ENCODE data around the gene E2F3. TPM values are rescaled to one million over a fixed set of nuclear protein-coding genes. Genes with fewer than 3 reads are reported as not detected.

The E2F3 gene
- total and polyA plus RNA-seq, 9 donors, result 0.36 to 7.3 (median 2.7) TPM

- H3K9me3 ChIP-seq, result no peaks in the 10 kb centered on the region
- no peaks in the 10 kb centered on the region for H3K27me3 ChIP-seq
- DNase-seq, result no peak
- no peak overlapping the region for H3K4me3 ChIP-seq
- TF ChIP-seq POLR2A (IDR thresholded peaks at IDR 0.05), result no peak
- TF ChIP-seq CTCF (IDR thresholded peaks at IDR 0.05), result no peak
- H3K4me1 ChIP-seq (ENCODE audit: insufficient read depth), result no peaks in the 10 kb centered on the region
- no peaks in the 10 kb centered on the region for H3K36me3 ChIP-seq
- 46 to 53% (median 51%) methylated on average over 4 of the region's 4 CpGs for WGBS, 3 donors
- intact Hi-C loops (cut with DNase I), result no loop called here
- no peak overlapping the region for H3K27ac ChIP-seq
These were observed 36.9 kb downstream of the E2F3 start for GRCh38 chr6:20438462-20439070.

- Histone ChIP-seq H3K4me1 (ENCODE audit: insufficient read depth) (no peaks in the 10 kb centered on the region), H3K27ac (no peak overlapping the region), H3K4me3 (no peak overlapping the region), H3K9me3 (no peaks in the 10 kb centered on the region), H3K36me3 (no peaks in the 10 kb centered on the region), H3K27me3 (no peaks in the 10 kb centered on the region)
- no peak for DNase-seq
- WGBS, 3 donors, result 86 to 94% (median 93%) methylated on average over 3 of the region's 3 CpGs
- intact Hi-C loops (cut with DNase I), result no loop called here
- TF ChIP-seq CTCF (IDR thresholded peaks at IDR 0.05) (no peak), POLR2A (IDR thresholded peaks at IDR 0.05) (no peak), EP300 (IDR thresholded peaks at IDR 0.05) (no peak)
These were observed 37.9 kb downstream of the E2F3 start for GRCh38 chr6:20439558-20439957.

- Histone ChIP-seq H3K4me1 (ENCODE audit: insufficient read depth) (no peaks in the 10 kb centered on the region), H3K27ac (no peak overlapping the region), H3K4me3 (no peak overlapping the region), H3K27me3 (no peaks in the 10 kb centered on the region), H3K9me3 (no peaks in the 10 kb centered on the region), H3K36me3 (no peaks in the 10 kb centered on the region)
- DNase-seq, result no peak
- TF ChIP-seq EP300 (IDR thresholded peaks at IDR 0.05) (no peak), CTCF (IDR thresholded peaks at IDR 0.05) (no peak), POLR2A (IDR thresholded peaks at IDR 0.05) (no peak)
- intact Hi-C loops (cut with DNase I), result no loop called here
- 51 to 74% (median 65%) methylated on average over 4 of the region's 4 CpGs for WGBS, 3 donors
These were observed 38.6 kb downstream of the E2F3 start for GRCh38 chr6:20440296-20440695.

GRCh38 chr6:20441236-20441635 is 39.6 kb downstream of the E2F3 start:
- no peak overlapping the region for H3K27ac ChIP-seq
- WGBS, 3 donors, result 96 to 100% (median 96%) methylated on average over 1 of the region's 1 CpG
- H3K4me1 ChIP-seq (ENCODE audit: insufficient read depth), result no peaks in the 10 kb centered on the region
- DNase-seq, result no peak
- no peaks in the 10 kb centered on the region for H3K36me3 ChIP-seq
- no peaks in the 10 kb centered on the region for H3K27me3 ChIP-seq
- no peak overlapping the region for H3K4me3 ChIP-seq
- TF ChIP-seq EP300 (IDR thresholded peaks at IDR 0.05) (no peak), POLR2A (IDR thresholded peaks at IDR 0.05) (no peak), CTCF (IDR thresholded peaks at IDR 0.05) (no peak)
- intact Hi-C loops (cut with DNase I), result no loop called here
- no peaks in the 10 kb centered on the region for H3K9me3 ChIP-seq
